Fibroblast of skin of back (primary cell): Measurements from ENCODE around the gene FLNB.

Source experiments
- DNase-seq: peaks from one replicate; pipeline ENCODE4 v3.0.0-alpha.2; 2013

The FLNB gene

DNA sequence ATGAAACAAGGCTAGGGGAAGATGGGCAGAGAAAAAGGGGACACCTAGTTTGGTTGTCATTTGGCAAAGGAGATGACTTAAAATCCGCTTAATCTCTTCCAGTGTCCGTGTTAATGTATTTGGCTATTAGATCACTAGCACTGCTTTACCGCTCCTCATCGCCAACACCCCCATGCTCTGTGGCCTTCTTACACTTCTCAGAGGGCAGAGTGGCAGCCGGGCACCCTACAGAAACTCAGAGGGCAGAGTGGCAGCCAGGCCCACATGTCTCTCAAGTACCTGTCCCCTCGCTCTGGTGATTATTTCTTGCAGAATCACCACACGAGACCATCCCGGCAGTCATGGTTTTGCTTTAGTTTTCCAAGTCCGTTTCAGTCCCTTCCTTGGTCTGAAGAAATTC is 162.9 kb downstream of the FLNB start:
- no peak for DNase-seq

DNA sequence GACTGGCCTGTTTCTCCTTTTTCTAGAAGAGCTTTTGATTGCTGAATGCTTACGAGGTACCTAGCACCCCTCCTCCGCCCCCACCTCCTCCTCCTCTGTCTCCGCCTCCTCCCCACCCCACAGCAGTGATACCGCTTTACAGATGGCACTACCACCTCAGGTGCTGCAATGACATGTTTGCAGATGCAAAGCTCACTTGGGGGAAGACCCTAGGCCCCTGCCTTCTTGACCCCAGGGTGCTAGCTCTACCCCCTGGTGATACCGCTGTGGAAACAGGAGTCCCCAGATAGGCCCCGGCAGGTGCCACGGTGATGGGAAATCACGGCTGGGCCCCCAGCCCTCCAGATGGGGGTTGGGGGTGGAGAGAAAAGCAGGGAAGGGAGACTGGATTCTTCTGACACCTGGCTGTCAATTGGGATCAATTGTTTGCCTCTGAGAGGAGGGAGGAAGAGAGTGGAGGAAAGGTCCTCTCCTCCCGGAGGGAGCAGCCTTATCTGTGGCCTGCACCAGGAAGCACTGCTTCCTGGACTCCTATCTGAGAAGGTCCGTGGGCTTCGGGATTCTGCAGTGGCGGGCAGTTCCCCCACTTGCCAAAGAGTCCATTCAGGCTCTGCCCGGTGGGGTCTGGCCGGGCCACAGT is 164.9 kb downstream of the FLNB start:
- DNase-seq, result no peak

DNA sequence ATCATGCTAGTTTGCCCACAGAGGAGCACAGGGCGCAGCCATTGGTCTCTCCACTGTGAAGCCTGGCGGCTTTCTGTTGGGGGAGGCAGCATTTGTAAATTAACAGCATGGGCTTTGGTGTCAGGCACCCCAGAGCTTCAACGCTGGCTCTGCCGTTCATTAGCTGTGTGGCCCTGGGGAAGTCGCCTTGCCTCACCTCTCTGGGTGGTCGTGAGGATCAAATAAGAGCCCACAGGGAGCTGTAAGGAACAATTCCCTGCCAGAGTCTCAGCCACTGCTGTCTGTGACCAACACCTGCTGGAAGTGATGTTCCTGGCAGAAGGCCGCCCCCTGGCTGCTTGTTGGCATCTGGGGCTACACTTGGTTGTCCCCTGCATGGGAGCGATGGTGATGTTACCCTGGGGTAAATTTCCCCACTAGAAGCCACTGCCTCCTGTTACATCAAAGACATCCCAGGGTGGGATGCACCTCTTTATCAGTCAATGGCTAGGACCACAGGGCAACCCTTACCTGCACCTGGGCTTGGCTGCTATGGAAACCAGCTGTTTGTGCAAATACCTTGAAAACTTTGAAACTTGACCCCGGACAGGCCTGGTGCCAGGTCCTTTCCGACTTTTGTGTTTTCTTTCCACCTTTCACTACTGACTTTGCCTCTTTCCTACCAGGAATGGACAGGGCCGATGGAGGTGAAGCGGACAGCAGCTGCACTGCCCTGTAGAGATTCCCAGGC is 165.6 kb downstream of the FLNB start:
- no peak for DNase-seq

- no peak for DNase-seq
Observed at GRCh38 chr3:58175187-58175436, 166.9 kb downstream of the FLNB start.

DNA sequence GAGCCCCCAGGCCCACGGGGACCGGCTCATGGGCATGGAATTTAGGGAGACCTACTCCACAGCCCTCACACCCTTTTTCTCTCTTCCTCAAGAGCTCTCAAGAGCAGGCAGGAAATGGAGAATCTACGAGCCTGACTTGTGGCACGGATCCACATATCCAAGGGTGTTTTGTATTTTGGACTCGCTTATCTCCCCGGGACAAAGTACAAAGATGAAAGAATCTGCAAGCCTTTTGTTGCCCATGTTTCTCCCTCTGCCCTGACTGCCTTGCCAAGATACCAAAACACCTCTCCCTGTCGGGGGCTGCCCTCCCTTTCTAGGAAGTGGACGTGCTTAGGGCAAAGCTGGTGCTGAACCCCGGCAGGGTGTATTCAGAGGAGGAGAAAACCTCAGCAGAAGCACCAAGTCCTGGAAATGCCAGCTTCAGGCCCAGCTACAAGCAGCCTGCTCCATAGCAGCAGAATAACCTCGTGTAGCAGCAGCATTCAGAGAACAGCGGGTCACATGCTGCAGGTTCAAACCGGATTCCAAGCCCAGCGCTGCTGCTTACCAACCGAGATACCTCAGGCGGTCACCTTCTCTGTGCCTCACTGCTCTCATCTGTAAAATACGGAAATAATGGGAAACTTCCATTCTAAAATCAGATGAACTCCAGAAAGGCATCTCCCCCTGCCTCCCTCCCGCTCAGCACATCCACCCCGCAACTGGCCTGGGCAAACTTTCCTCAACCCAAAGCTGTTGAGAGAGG is 167.4 kb downstream of the FLNB start:
- peak; percentile 54 for DNase-seq

GRCh38 chr3:58176185-58176530 is 167.9 kb downstream of the FLNB start:
- no peak for DNase-seq

DNA sequence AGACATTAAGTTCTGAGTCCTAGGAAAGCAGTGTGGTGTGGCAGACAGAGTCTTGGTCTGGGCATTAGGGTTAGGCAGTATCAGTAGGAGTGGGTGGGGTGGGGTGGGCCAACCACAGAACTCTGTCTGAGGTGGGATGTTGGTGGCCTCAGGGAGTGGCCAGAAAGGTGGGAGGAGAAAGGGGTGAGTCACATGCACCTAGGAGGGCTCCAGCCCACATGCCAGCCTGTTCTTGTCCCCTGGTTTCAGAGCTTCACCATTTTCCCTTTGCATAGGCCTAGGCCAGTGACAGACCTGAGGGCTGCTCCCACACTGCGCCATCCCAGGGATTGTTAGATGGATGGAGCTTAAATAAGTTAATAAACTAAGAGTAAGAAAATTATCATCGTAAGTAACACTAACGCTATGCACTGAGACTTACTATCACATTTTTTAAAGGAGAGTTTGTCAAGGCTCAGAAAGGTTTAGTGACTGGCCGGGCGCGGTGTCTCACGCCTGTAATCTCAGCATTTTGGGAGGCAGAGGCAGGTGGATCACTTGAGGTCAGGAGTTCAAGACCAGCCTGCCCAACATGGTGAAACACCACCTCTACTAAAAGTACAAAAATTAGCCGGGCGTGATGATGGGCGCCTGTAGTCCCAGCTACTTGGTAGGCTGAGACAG is 168.7 kb downstream of the FLNB start:
- no peak for DNase-seq

DNA sequence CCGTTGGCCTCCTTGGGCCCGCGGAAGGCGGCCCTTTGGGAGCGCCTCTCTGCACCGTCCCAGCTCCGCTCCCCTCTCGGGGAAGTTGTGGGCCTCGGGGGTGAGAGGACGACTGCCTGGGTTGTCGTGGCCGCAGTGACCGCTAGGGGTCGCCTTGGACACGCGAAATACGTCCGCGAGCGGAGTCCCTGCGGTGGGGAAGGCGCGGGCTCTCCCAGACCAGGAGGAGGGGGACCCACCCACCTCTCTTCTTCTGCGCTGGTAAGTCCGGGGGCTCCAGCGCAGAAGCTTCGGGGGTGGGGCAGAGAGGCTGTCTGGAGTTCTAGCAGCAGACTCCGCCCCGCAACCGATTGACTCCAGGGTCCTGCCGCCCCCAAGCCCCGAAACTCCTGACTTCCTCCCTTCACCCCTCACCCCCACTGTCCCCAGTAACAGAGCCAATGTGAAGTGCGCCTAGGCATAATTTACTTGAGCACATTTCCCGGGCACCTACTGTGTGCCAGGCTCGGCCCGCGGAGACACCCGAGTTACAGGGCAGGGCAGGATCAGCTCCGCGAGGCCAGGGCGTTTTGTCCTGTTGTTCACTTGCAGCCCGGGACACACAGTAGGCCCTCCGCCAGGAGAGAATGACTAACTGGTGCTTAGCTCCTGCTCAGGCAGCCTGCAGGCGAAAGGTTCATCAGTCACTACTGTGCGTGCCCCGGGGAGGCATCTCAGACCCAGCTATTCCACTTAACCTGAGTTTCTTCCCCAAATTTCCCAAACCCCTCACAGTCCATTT is 169.7 kb downstream of the FLNB start:
- peak; percentile 78 for DNase-seq

DNA sequence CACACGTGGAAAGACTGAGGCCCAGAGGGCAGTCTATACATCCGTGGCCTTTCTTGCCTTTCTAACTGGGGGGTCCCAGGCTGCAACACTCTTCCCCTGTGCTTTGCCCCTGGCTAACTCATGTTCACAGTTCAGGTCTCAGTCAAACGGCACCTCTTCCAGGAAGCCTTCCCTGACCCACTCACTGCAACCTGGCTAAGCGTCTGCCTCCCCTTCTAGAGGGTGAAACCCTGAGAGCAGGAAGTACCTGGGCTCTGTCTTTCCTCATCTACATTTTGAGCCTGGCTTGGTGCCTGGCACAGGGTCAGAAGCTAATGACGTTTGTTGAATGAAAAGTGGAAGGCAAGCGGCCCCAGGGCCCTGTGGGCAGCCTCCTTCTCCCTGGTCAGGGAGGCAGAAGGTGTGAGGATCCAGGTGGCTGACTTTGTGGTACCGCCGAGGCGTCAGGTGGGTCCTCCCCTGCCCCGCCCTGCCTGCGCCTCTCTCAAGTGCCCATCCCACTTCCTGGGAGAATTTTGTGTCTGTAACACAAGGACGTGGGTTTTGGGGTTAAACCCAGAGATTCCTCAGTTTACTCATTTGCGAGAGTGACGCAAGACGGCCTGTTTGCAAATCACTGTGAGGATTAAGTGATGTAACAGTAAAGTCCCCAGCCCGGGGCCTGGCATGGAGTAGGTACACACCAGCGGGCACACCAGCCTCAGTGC is 170.5 kb downstream of the FLNB start:
- no peak for DNase-seq

- DNase-seq, result peak; percentile 40
Observed at GRCh38 chr3:58179235-58180098, 171.2 kb downstream of the FLNB start.

GRCh38 chr3:58180099-58180880 is 172.1 kb downstream of the FLNB start:
- DNase-seq, result no peak

DNA sequence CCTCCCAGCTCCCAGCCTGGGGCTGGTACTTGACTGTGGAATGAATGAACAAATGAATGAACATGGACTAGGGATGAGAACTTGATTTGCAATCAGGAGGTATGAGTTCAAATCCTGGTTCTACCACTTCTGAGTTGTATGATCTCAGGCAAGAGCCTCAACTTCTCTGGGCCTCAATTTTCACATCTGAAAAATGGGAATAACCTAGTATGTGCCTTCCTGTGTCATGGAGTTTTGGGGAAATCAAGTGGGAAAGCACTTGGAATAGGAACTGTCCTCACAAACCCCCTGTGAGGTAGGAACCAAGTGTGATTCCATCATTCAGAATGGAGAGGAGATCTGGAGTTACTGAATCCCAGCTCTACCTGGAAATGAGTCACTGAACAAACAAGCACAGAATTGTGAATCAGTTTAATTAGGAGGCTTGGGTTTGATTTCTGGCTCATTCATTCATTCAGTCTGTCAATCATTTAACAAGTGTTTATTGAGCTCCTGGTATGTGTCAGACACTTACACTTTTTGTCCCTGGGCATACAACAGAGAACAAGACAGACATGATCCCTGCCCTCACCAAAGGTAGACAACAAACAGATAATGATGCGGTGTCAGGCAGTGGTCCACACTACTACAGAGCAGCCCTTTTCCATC is 172.8 kb downstream of the FLNB start:
- no peak for DNase-seq

GRCh38 chr3:58183221-58183620 is 175.0 kb downstream of the FLNB start:
- no peak for DNase-seq

GRCh38 chr3:58183891-58184290 is 175.7 kb downstream of the FLNB start:
- no peak for DNase-seq

DNA sequence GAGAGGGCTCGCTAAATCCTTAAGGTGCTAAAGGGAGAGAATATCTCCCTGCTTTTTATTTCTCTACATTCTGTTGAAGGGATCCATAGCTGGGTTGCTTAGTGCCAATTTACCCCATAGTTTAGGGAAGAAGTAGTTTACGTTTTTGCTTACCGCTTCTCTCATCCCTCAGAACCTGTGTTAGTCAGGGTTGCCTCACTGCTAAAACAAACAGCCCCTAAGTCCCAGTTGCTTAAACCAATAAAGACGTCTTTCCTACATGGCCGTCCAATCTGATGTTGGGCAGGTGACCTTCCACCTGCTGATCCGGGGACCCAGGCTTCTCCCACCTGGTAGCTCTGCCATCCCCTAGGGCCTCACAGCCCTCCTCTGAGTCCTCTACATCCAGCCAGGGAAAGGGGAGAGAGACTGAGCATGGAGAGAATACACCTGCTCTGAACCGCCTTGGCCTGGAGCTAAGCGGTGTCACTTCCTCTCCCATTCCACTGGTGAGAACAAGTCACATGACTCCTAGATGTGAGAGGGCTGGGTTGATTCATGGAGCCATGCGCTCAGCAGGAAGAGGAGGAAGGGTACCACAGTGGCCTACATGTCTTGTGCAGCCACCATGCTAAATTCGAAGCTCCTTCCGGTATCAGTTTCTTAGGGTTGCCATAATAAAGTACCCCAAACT is 176.2 kb downstream of the FLNB start:
- DNase-seq, result no peak

GRCh38 chr3:58184982-58185360 is 176.7 kb downstream of the FLNB start:
- DNase-seq, result no peak

- no peak for DNase-seq
Observed at GRCh38 chr3:58188173-58188564, 179.9 kb downstream of the FLNB start.

DNA sequence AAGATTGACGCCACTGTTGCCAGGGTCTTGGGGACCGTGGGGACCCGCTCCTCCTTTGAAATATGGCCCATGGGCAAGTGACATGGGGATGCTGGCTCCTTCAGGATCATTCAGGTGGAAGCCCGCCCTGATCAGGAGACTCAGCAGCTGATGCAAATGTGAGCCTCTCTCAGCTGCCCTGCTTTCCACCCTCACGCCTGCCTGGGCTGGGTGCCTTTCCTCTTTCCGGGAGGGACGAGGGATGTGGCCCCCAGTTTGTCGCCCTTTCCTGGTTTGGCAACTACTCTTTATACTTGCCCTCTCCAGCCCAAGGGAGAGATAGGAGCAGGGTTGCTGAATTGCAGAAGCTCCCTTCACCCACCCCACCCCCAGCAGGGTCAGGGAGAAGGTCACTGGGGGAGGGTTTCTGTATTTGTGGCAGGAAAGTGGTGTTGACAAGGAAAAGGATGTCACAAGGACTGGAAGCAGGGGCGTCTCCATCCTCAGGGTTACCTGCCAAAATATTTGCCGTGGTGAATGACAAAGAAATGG is 180.8 kb downstream of the FLNB start:
- DNase-seq, result no peak

GRCh38 chr3:58189691-58190090 is 181.5 kb downstream of the FLNB start:
- no peak for DNase-seq
